Measurements from ENCODE around the gene PARP4.
A peak's percentile ranks its signal among the peaks of the same experiment; 100 is the strongest.
"Not testable (repeated sequence)": the region's sequence is repeated elsewhere in the genome, so short reads cannot be mapped to it uniquely, and the experiment has no call there.

PARP4 gene

DNA sequence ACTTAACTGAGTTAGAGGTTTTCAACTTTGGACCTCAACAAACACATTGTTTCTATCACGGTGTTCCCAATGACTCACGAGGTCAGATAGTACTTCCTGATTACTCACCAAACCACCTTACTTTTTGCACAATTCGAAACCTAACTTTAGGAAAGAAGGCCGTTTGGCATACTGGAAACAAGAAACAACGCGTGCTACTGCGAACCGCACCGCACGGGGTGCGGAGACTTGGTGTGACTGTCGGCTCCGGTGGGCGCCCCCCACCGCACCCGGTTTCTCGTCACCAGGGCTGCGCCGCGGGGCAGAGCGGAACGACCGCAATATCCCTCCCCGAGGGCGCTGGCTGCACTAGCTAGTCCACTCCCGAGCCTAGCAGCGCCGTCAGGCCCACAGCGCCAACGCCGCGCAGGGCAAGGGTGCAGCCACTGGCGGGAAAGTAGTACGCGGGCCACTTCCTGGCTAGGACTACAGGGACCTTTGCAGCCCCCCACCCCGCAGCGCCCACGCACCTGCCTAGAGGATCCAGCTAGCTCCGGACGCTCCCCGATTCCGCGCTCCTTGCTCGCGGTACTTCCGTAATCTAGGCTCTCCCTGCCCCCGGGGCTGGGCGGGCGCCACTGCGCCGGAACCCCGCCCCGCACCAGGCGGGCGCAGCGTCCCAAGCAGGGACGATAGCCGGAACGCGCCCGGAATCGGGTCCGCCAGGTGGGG is at the start of gene PARP4:
Gene PARP4 (minus strand): TSS at position 582 of the 711 bp plus-strand sequence. CDS start 9,002 bp downstream, outside the sequence.
- peak; percentile 85 for DNase-seq (ENCODE audit: low read depth, low spot score)
- H3K27ac ChIP-seq = peak within 1 kb of the TSS; percentile 91

DNA sequence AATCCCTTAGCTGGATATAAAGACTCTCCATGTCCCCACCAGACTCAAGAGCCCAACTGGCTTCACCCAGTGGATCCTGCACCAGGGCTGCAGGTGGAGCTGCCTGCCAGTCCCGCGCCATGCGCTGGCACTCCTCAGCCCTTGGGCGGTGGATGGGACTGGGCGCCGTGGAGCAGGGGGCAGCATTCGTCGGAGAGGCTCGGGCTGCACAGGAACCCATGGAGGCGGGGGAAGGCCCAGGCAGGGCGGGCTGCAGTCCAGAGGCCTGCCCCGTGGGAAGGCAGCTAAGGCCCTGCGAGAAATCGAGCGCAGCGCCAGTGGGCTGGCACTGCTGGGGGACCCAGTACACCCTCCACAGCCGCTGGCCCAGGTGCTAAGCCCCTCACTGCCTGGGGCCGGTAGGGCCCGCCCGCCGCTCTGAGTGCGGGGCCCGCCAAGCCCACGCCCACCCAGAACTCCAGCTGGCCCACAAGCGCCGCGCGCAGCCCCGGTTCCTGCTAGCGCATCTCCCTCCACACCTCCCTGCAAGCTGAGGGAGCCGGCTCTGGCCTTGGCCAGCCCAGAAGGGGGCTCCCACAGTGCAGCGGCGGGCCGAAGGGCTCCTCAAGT is 48.1 kb upstream of the PARP4 start:
- DNase-seq (ENCODE audit: low read depth, low spot score); H3K27ac ChIP-seq: not testable (repeated sequence)

DNA sequence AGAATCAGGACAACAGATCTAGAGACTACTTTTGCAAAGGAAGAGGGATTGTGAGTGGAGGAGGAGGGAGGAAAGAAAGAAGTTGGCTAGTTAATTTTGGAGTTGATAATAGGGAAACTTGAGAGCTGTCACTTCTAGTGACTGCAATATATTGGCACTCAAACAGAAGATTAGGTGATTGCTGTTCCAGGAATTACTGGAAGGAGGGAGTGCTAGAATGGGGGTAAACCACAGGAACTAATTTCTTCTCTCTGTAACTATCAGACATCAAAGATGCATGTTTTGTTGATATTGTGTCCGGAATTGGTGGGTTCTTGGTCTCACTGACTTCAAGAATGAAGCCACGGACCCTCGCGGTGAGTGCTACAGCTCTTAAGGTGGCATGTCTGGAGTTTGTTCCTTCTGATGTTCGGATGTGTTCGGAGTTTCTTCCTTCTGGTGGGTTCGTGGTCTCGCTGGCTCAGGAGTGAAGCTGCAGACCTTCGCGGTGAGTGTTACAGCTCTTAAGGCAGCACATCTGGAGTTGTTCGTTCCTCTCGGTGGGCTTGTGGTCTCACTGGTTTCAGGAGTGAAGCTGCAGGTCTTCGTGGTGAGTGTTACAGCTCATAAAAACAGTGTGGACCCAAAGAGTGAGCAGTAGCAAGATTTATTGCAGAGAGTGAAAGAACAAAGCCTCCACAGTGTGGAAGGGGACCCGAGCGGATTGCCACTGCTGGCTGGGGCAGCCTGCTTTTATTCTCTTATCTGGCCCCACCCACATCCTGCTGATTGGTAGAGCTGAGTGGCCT is 47.0 kb upstream of the PARP4 start:
- DNase-seq (ENCODE audit: low read depth, low spot score); H3K27ac ChIP-seq: not testable (repeated sequence)

DNA sequence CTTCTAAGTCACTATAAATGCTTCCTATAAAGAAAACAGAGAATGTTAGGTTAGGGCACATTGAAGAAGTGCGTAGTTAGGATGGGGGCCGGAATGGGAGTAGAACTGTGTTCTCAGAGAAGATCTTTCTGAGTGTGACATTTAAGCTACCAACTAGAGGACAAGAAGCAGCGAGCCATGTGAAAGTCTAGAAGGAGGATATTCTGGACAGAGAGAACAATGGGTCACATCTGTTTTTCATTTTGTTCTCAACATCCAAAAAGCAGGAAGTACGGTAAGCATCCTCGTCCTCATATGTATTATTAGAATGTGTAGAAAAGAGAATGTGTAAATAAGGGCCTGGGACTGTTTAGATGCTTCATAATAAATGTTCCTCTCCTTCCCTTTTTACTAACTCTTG is 44.5 kb upstream of the PARP4 start:
- H3K27ac ChIP-seq = no peak overlapping the region
- DNase-seq (ENCODE audit: low read depth, low spot score) = no peak

DNA sequence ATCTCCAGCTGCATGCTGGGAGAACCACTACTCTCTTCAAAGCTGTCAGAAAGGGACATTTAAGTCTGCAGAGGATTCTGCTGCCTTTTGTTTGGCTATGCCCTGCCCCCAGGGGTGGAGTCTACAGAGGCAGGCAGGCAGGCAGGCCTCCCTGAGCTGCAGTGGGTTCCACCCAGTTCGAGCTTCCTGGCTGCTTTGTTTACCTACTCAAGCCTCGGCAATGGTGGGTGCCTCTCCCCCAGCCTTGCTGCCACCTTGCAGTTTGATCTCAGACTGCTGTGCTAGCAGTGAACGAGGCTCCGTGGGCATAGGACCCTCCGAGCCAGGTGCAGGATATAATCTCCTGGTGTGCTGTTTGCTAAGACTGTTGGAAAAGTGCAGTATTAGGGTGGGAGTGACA is 41.3 kb upstream of the PARP4 start:
- DNase-seq (ENCODE audit: low read depth, low spot score); H3K27ac ChIP-seq: not testable (repeated sequence)

DNA sequence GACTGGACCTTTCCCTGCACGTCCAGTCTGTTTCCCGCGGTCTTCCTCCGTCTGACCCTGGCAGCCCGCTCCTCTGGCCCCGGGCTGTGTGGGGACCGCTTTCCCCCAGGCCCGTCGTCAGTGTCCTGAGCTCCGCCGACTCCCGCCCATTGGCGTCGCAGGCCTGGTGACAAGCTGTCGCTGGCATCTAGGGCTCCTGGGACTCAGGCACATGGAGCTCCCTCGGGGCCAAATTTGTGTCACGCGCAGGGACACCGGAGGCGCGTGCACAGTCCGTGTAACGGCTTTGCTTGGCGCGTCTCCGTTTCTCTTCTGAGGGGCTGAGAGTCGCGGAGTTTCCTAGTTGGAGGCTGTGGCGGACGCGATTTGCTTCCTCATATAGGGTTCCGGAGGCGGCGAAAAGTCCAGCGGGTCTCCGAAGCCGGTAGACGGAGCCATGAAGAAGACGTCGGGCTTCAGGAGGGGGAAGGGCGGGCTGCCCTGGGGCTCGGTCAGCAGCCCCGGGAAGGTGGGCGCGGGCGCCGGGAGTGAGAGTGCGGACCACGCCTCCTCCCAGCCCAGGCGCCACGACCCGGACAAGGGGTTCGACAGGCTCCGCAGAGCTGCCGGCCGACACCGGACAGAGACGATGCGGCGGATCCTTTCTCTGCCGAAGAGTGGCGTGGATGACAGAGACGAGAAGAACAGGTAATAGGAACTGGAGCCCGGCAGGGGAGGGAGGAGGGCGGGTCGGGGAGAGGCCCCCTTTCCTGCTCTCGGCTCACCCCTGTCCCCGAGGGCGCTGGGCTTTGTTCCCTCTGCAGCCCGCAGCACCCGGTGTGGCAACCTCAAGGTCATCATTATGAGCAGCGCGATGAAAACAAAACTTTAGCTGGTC is 29.1 kb upstream of the PARP4 start:
- H3K27ac ChIP-seq; DNase-seq (ENCODE audit: low read depth, low spot score): not testable (repeated sequence)

DNA sequence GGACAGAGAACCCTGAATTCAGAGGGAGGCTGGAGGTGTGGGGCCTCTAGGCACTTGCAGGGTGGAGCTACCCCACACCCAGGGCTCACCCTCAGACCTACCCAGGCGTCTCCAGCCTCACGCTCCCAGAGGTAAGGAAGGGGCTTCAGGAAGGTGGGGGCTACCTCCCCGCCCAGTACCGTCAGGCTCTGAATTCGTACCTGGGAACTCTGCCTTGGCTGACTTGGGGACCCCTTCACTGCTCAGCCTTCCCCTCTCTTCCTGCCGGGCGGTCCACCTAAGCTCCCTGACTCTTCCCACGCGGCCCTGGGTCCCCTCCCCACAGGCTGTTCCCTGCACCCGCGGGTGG is 28.5 kb upstream of the PARP4 start:
- no peak for DNase-seq (ENCODE audit: low read depth, low spot score)
- no peak overlapping the region for H3K27ac ChIP-seq

DNA sequence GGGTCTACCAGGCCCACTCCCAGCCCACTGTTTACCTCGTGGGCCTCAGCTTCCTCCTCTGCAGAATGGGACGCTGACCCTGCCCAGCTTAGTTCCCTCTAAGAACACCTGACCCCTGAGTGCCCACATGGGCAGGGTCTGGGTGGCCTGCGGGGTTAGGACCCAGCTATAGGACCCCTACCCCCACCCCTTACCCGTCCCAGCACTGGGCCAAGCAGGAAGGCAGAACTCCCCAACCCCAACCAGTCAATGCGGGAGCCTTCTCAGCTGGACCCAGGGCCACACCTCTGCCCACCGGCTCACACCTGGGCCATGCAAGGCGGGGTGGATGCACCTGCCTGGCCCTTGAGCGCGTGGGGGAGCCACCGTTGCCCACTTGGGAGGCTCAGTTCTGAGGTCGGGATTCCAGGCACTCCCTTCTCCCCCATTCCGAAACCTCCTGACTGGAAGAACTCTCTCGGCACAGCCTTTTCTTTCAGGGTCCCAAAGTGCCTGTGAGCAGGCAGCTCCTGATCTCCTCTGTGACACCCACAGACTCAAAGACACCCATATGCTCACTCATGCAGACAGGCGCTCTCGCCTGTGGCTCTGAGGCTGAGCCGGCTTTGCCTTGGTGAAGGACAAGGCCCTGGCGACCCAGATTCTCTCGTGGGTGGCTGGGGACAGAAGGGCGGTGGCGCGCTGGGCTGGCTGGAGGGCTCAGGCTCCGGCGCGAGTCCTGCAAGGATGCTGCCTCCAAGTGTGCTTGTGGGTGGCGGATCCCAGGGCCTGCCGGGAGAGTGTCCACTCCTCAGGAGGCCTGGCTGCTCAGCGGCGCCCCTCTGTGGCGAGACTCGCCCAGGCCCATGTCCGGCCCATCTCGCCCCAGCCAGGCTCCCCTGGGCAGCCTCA is 27.9 kb upstream of the PARP4 start:
- no peak overlapping the region for H3K27ac ChIP-seq
- no peak for DNase-seq (ENCODE audit: low read depth, low spot score)

DNA sequence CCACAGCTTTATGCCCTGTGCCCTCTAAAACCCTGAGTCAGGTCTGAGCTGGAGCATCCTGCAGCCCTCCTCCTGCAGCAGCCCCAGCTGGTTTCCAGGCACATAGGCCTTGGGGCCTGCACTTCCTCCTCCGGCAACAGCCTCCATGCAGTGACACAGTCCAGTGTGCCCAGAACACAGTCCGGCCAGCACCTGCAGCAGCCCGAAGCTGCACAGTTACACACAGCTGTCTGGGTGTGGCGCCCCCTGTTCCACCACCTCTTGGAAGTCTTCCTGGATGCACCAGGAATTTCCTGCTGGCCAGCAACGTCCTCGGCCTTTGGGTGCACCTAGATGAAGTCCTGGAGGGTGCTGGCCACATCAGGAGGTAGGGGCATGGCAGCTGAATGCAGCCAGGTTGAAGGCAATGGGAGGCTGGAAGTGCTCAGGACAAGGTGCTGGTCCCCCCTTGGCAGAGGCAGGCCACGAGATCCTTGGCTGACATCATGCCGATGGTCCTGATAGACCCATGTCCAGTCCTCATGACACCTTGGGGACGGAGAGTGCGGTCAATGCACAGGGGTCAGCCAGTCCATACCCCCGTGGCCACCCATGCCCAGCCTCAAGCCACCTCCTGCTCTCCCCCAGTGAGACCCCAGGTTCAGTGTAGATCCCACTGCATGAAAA is 27.1 kb upstream of the PARP4 start:
- no peak overlapping the region for H3K27ac ChIP-seq
- DNase-seq (ENCODE audit: low read depth, low spot score) = no peak

DNA sequence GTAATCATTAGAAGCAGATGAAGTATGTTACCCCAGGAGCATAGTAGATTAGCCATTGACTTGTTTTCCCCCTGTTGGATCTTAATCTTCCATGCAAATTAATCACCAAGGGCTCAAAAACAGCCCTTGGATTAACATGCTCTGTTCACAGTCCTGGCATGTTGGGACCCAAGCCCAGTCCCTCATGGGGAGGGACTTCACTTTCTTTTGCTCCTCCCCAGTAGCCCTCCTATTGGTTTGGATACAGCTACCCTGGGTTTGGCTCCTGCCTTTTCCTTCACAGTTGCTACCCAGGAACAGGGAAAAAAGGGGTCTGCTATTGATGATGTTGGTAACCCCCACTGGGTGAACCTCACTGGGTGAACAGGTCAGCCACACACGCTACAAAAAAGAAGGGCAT is 16.9 kb upstream of the PARP4 start:
- no peak for DNase-seq (ENCODE audit: low read depth, low spot score)
- no peak overlapping the region for H3K27ac ChIP-seq

DNA sequence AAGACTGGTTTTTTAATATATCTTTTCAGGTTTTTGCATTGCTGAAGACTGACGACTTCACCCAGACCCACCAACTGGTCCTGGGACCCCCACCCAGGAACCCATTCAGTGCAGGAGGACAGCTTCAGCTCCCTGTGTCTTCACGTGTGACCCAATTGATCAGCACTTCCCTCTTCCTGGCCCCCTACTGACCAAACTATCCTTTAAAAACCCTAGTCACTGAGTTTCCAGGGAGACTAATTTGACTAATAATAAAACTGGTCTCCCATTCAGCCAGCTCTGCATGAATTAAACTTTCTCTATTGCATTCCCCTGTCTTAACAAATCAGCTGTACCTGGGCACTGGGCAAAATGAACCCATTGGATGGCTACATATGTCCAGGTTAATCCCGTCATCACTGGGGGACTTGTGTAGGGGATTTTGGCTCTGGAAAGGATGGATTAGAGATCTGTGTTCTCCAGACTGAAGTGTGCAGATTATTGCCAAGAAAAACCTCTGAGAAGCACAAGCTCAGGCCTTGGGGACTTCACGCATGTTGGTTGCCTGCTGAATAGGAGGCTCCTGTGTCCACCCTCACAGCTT is 16.3 kb upstream of the PARP4 start:
- no peak for DNase-seq (ENCODE audit: low read depth, low spot score)
- no peak overlapping the region for H3K27ac ChIP-seq

DNA sequence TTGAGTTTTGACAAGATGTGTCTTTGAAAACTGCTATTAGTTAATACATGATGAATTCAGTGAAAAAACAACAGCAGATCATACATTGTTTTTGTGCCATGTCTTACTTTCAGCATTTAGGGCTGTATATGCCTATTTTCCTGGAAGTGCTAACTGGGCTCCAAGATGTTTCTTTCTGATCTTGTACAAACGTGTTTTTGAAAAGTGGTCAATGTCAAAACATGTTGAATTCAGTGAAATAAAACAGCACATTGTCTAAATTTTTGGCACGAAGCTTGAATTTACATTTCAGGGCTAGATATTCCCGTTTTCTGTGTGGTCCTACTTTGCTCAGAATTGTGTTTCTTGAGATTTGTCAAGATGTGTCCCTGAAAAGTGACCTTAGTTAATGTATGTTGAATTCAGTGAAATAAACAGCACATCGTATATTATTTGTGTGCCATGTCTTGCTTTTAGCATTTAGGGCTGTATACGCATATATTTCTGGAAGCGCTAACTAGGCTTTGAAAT is 14.7 kb upstream of the PARP4 start:
- no peak for DNase-seq (ENCODE audit: low read depth, low spot score)
- H3K27ac ChIP-seq = no peak overlapping the region

DNA sequence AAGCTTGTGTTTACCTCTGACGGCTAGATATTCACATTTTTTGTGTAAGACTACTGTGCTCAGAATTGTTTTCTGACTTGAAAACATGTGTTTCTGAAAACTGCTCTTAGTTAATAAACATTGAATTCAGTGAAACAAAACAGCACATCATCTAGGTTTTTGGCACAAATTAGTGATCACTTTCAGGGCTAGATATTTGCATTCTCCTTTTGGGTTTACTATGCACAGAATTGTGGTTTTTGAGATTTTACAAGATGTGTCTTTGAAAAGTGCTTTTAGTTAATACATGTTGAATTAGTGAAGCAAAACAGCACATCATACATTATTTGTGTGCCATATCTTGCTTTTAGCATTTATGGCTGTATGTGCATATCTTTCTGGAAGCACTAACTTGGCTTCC is 8.2 kb upstream of the PARP4 start:
- no peak for DNase-seq (ENCODE audit: low read depth, low spot score)
- H3K27ac ChIP-seq = no peak overlapping the region

DNA sequence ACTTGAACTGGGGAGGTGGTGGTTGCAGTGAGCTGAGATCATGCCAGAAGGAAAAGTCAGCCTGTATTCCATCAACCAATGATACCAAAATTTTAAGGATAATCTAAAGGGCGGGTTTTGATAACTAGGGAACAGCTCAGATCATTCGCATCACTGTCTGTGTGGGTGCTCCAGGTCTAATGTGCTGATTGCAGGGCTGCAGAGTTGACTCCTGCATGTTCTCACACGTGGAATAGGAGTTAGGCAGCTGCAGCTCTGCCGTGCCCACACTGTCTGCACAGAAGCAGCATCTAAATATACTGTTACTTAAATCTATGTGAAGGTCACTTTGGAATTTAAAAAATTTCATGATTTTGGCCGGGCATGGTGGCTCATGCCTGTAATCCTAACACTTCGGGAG is 4.3 kb upstream of the PARP4 start:
- H3K27ac ChIP-seq = no peak overlapping the region
- DNase-seq (ENCODE audit: low read depth, low spot score) = no peak

DNA sequence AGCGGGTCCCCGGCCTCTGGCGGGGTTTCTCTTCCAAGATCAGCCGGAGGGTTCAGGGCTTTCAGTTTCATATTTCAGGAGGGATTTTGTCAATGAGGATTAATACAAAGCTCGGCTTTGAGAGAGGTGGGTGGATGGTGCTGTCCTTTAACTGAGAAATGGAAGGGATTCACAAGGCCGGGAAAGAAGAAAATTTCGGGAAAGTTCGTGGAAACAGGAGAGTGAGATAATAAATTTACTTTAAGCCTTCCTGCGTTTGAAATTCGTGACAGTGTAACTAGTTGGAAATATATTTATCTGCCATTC is 283 bp upstream of the PARP4 start:
- no peak for DNase-seq (ENCODE audit: low read depth, low spot score)
- peak overlapping the region; percentile 91 for H3K27ac ChIP-seq

DNA sequence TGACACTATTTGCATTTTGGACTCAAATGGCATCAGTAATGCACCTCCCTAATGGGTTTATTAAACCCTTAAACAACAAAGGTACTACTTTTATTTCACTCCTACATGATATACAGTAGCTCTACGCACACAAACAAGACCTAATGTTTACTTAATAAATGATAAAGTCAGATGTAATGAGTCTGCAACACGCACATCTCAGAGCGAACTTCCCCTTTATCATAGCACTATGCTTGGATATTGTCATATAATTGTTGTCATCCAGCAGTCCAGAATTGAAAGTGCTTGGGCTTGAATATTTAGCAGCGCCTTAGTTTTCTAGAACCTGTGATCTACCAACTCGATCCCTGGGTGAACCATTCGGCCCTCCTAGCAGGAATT is 772 bp downstream of the PARP4 start:
- no peak for DNase-seq (ENCODE audit: low read depth, low spot score)
- peak overlapping the region; percentile 91 for H3K27ac ChIP-seq

DNA sequence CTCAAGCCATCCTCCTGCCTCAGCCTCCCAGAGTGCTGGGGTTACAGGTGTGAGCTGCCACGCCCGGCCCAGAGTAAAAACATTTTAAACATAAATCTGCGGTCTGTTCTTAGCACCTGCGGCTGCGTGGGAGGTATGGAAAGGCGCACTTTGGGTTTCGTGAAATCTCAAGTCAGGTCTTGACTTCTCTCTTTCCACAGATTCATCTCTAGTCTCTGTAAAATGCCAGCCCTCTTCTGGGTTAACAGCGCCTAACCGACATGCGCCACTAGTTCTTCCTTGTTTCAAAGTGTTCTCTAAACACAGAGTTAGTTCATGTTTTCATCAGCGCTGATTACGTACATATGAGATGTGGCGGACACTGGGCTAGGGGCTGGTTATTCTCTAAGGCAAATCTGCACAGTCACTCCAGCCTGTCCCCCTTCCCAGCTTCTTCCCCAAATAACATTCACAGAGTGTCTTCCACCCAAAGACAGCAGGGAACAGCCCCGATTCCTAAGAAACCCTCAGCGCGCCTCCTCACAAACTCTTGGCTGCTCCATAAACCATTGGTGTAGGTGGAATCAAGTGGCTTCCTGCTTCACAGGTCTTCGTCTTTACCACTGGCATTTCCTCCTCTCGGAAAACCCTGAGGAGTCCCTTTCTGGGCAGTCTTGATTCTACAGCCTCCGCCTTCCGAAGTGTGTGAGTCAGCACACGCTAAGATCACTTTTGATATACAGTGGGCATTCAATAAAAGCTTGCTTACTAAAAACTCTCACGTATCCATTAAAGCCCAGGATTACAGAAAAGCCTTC is 1.4 kb downstream of the PARP4 start:
- H3K27ac ChIP-seq = peak overlapping the region; percentile 91
- DNase-seq (ENCODE audit: low read depth, low spot score) = peak; percentile 69
